Hematopoietic multipotent progenitor cell treated with erythropoietin and hydrocortisone succinate and interleukin-3 and kit ligand, for 17 days (in vitro differentiated cells): ENCODE results near the gene IQSEC1.

ENCODE experiments used
- DNase-seq: peaks from one replicate; pipeline ENCODE4 v3.0.0-alpha.2; 2015; ENCODE audit warnings: low spot score

The IQSEC1 gene

GRCh38 chr3:13067778-13068177, 5.5 kb downstream of the IQSEC1 start:
- DNase-seq = no peak

GRCh38 chr3:13066834-13067233, 6.4 kb downstream of the IQSEC1 start:
- no peak for DNase-seq

GRCh38 chr3:13066236-13066635, 7.0 kb downstream of the IQSEC1 start:
- DNase-seq = no peak

- no peak for DNase-seq
Measured at GRCh38 chr3:13065727-13066126, 7.5 kb downstream of the IQSEC1 start.

- DNase-seq = no peak
Measured at GRCh38 chr3:13064964-13065363, 8.3 kb downstream of the IQSEC1 start.

- DNase-seq = no peak
Measured at GRCh38 chr3:13064159-13064868, 8.9 kb downstream of the IQSEC1 start.

- no peak for DNase-seq
Measured at GRCh38 chr3:13063225-13063624, 10.0 kb downstream of the IQSEC1 start.

- DNase-seq = no peak
Measured at GRCh38 chr3:13062647-13063046, 10.6 kb downstream of the IQSEC1 start.

- no peak for DNase-seq
Measured at GRCh38 chr3:13060341-13060910, 12.8 kb downstream of the IQSEC1 start.

GRCh38 chr3:13058346-13059120, 14.7 kb downstream of the IQSEC1 start:
- DNase-seq = no peak

GRCh38 chr3:13057282-13058040, 15.8 kb downstream of the IQSEC1 start:
- DNase-seq = no peak

- DNase-seq = no peak
Measured at GRCh38 chr3:13055634-13056033, 17.6 kb downstream of the IQSEC1 start.

GRCh38 chr3:13054341-13055285, 18.6 kb downstream of the IQSEC1 start:
- DNase-seq = no peak

- no peak for DNase-seq
Measured at GRCh38 chr3:13053893-13054292, 19.3 kb downstream of the IQSEC1 start.

- DNase-seq = no peak
Measured at GRCh38 chr3:13053420-13053819, 19.8 kb downstream of the IQSEC1 start.

- DNase-seq = no peak
Measured at GRCh38 chr3:13052191-13052820, 20.9 kb downstream of the IQSEC1 start.

- DNase-seq = no peak
Measured at GRCh38 chr3:13051581-13051980, 21.6 kb downstream of the IQSEC1 start.

GRCh38 chr3:13051066-13051465, 22.2 kb downstream of the IQSEC1 start:
- no peak for DNase-seq

GRCh38 chr3:13050446-13050845, 22.8 kb downstream of the IQSEC1 start:
- DNase-seq = no peak

- no peak for DNase-seq
Measured at GRCh38 chr3:13049400-13049799, 23.8 kb downstream of the IQSEC1 start.
